Choroid plexus epithelial cell (primary cell): Measurements from ENCODE around the gene LONP2.

ENCODE experiments used
- DNase-seq: peaks from one replicate; pipeline ENCODE4 v3.0.0-alpha.2; 2010; ENCODE audit warnings: low read depth
- H3K4me3 ChIP-seq: 2 replicates; pipeline ENCODE4 v1.5.1; 2011; ENCODE audit warnings: low read depth, mild to moderate bottlenecking, control low read depth, low read length, moderate library complexity
- CTCF ChIP-seq: conservative IDR thresholded peaks from 2 replicates; pipeline ENCODE4 v1.5.1; 2011; ENCODE audit warnings: low read depth, mild to moderate bottlenecking, control low read depth, inconsistent platforms, low read length, moderate library complexity

LONP2 gene

DNA sequence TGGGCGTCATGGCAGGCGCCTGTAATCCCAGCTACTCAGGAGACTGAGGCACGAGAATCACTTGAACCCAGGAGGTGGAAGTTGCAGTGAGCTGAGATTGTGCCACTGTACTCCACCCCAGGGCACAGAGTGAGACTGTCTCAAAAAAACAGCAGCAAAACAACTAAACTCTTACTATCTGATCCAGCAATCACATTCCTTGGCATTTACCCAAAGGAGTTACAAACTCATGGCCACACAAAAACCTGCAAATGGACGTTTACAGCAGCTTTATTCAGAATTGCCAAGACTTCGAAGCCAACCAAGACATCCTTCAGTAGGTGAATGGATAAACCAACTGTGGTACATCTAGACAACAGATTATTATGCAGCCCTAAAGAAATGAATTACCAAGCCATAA, 137.1 kb downstream of the LONP2 start:
- peak; percentile 73 for DNase-seq
- no peak overlapping the region for H3K4me3 ChIP-seq
- no peak for TF ChIP-seq CTCF

- no peak for TF ChIP-seq CTCF
- no peak for DNase-seq
- no peak overlapping the region for H3K4me3 ChIP-seq
Measured at GRCh38 chr16:48382131-48382530, 138.0 kb downstream of the LONP2 start.

GRCh38 chr16:48383009-48383876, 139.1 kb downstream of the LONP2 start:
- TF ChIP-seq CTCF = no peak
- DNase-seq = peak; percentile 71
- H3K4me3 ChIP-seq = peak overlapping the region; percentile 80

GRCh38 chr16:48383877-48384519, 139.9 kb downstream of the LONP2 start:
- TF ChIP-seq CTCF = no peak
- H3K4me3 ChIP-seq = peak overlapping the region; percentile 80
- no peak for DNase-seq

GRCh38 chr16:48384520-48385252, 140.6 kb downstream of the LONP2 start:
- no peak for TF ChIP-seq CTCF
- peak; percentile 63 for DNase-seq
- peak overlapping the region; percentile 80 for H3K4me3 ChIP-seq

GRCh38 chr16:48385253-48386150, 141.4 kb downstream of the LONP2 start, which contains the start of gene SIAH1:
SIAH1 (minus strand) TSS chr16:48385413; CDS start chr16:48362428, 22,985 bp downstream.
- H3K4me3 ChIP-seq = peak within 1 kb of the TSS; percentile 80
- no peak for TF ChIP-seq CTCF
- DNase-seq = peak; percentile 78
